ENCODE measurements around the gene RNASE9. TPM values are rescaled to one million over a fixed set of nuclear protein-coding genes. Genes with fewer than 3 reads are reported as not detected.
"Not testable (repeated sequence)": the region's sequence is repeated elsewhere in the genome, so short reads cannot be mapped to it uniquely, and the experiment has no call there.

Gene RNASE9
- total and polyA plus RNA-seq, 2 experiments from 2014 or later = 0.24 TPM; not detected in 1

- H3K4me2 ChIP-seq; H3K4me3 Mint-ChIP-seq; H4K20me1 ChIP-seq (replicated peaks; ENCODE audit: insufficient read depth); H3K4me1 ChIP-seq (ENCODE audit: insufficient read depth); H3K27me3 Mint-ChIP-seq (ENCODE audit: insufficient read depth, low read depth, poor library complexity); H3K27ac Mint-ChIP-seq; H3K36me3 ChIP-seq (ENCODE audit: insufficient read depth); DNase-seq (ENCODE audit: low spot score); H3K79me2 ChIP-seq (replicated peaks; ENCODE audit: insufficient read depth); ATAC-seq; H3K27me3 ChIP-seq (ENCODE audit: insufficient read depth); H3K27ac ChIP-seq (ENCODE audit: low read depth); H3K4me3 ChIP-seq; H3F3A ChIP-seq (replicated peaks; ENCODE audit: low read depth): not testable (repeated sequence)
- Mint-ChIP-seq H3K4me1 (peaks cover 16% of the 10 kb centered on the region), H3K9me3 (peaks cover 36% of the 10 kb centered on the region), H3K36me3 (ENCODE audit: low read depth) (peaks cover 30% of the 10 kb centered on the region)
- Histone ChIP-seq H3K9me2 (ENCODE audit: insufficient read depth) (peaks cover 14% of the 10 kb centered on the region), H2AFZ (peak overlapping the region; percentile 43; the same call in 1 of the 2 replicates)
Measured at GRCh38 chr14:20567199-20567598, 6.4 kb upstream of the RNASE9 start.

GRCh38 chr14:20564501-20564997 is 3.7 kb upstream of the RNASE9 start:
- Mint-ChIP-seq H3K9me3 (peaks cover 19% of the 10 kb centered on the region), H3K4me1 (peaks cover 25% of the 10 kb centered on the region), H3K36me3 (ENCODE audit: low read depth) (peaks cover 21% of the 10 kb centered on the region), H3K27ac (peak overlapping the region; percentile 7; the same call in 1 of the 2 replicates), H3K4me3 (no peak overlapping the region), H3K27me3 (ENCODE audit: insufficient read depth, low read depth, poor library complexity) (no peaks in the 10 kb centered on the region)
- 0 out of 2 replicates have a peak overlapping the region, but pooled peaks have one; percentile 17 for H3K4me2 ChIP-seq
- no peaks in the 10 kb centered on the region for H3K27me3 ChIP-seq (ENCODE audit: insufficient read depth)
- no peaks in the 10 kb centered on the region for H3F3A ChIP-seq (replicated peaks; ENCODE audit: low read depth)
- H3K4me3 ChIP-seq = no peak overlapping the region
- peaks cover 23% of the 10 kb centered on the region for H3K4me1 ChIP-seq (ENCODE audit: insufficient read depth)
- DNase-seq (ENCODE audit: low spot score) (no peak), ATAC-seq (peak; percentile 61)
- H4K20me1 ChIP-seq (replicated peaks; ENCODE audit: insufficient read depth) = no peaks in the 10 kb centered on the region
- H3K36me3 ChIP-seq (ENCODE audit: insufficient read depth) = no peaks in the 10 kb centered on the region; the same call in 1 of the 2 replicates
- peak overlapping the region; percentile 76; the same call in 1 of the 2 replicates for H2AFZ ChIP-seq
- H3K9me2 ChIP-seq (ENCODE audit: insufficient read depth) = peaks cover 7% of the 10 kb centered on the region; the same call in 1 of the 2 replicates
- no peak overlapping the region for H3K27ac ChIP-seq (ENCODE audit: low read depth)
- 0 out of 4 replicates have a peak, but pooled peaks of 1 of the 2 experiments have one; percentile 0 for TF ChIP-seq CTCF (conservative IDR thresholded peaks at IDR 0.05; ENCODE audit: low read depth in 2 of 2)
- TF ChIP-seq ZNF462 (CRISPR knock-in tag; IDR thresholded peaks at IDR 0.05) = no peak
- H3K79me2 ChIP-seq (replicated peaks; ENCODE audit: insufficient read depth) = no peaks in the 10 kb centered on the region

Data from GM23338 (cell line).